HG03025 (cell line): ENCODE measurements around the gene CALML6.

Experiments used
- ATAC-seq: cut with Tn5 transposase; IDR thresholded peaks from one replicate; pipeline ENCODE4 v1.9.1; 2021; ENCODE audit warnings: mild to moderate bottlenecking, moderate library complexity; ENCODE audit not compliant: unreplicated experiment, low FRiP score

The CALML6 gene

DNA sequence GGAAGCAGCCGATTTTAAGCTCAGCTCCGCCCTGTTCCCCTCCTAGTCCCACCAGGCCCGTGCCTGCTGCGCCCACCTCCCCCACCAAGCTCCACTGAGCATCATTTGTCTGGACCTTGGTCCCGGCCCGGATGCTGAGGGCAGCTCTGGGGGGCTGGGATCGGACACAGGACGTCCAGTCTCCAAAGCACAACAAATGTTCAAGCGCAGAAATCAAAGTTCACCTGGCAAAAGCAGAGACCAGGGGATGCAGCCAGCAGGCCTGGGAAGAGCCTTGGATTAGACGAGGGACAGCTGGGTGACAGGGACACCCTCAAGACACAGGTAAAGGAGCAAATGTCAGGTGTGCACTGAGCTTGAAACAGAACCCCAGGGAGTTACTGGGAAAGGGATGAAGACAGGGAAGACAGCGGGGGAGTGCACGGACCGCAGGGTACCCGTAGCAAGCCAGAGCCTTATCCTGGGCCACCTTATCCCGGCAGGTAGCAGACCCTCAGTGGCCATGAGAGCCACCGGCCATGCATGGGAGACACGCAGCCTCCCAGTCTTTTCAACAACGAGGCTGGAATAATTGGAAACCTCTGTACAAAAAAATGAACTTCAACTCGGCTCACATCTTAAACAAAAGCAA, 26.3 kb downstream of the CALML6 start:
- ATAC-seq, result no peak

DNA sequence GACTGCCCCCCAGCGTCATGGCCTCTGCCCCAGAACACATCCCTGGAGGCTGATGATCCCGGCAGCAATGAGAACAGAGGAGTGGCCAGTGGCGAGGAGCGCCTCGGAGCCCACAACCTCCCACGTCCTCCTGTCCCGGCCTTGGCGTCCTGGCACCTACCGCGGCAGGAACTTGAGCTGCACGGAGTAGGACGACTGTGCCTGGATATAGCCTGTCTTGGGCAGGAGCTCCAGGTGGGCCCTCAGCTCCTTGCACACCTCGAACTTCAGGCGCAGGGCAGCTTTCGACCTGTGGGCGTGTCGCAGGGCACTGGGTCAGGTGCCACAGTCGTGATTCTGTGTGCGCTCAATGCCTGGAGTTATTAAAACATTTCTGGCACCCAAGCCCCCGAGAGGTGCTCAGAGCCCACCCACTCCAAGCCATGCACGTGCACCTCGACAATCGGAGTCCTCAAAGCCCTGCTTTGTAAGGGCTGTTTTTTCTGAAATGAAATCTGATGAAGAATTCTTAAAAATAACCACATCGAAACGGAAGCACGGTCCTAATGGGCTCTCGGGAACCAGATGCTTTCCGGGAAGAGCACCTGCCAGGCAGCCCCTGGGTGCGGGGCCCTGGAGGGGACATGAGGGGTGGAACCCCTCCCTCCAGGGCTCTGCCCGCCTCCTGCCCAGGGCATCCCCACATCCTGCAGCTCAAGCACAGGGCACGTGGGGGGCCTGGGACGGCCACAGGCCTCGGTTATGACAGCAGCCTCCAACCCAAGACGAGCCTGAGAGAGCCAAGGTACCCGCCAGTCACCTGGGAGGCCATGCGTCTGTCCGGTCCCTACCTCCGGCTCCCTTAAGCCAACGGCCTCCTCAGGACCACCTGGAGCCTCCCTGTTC, 27.1 kb downstream of the CALML6 start:
- no peak for ATAC-seq

GRCh38 chr1:1942753-1943656, 27.9 kb downstream of the CALML6 start:
- no peak for ATAC-seq

DNA sequence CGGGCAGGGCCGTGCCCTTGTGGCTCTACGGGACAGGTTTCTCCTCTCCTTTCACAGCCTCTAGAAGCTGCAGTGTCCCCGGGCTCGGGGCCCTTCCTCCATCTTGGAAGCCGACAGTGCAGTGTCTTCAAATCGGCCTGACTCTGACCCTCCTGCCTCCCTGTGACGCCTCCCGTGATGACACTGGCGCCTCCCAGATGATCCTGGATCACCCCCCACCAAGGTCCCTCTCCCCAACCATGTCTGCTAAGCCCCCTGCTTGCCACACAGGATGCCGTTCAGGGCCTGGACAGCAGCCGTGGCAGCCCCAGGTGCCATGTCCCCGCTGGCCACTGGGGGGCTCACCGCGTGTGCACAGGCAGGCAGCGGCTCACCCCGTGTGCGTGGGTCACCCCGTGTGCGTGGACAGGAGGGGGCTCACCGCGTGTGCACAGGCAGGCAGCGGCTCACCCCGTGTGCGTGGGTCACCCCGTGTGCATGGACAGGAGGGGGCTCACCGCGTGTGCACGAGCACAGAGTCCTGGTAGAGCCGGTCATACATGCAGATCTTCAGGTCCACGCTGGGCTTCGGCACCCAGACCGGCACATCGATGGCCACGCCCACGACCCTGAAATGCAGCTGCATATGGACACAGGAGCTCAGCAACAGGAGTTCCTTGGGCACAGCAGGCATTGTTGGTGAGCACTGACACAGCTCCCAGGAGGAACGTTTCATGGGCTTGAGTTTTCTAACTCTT, 28.9 kb downstream of the CALML6 start:
- ATAC-seq, result no peak

GRCh38 chr1:1945782-1946393, 30.8 kb downstream of the CALML6 start:
- no peak for ATAC-seq

DNA sequence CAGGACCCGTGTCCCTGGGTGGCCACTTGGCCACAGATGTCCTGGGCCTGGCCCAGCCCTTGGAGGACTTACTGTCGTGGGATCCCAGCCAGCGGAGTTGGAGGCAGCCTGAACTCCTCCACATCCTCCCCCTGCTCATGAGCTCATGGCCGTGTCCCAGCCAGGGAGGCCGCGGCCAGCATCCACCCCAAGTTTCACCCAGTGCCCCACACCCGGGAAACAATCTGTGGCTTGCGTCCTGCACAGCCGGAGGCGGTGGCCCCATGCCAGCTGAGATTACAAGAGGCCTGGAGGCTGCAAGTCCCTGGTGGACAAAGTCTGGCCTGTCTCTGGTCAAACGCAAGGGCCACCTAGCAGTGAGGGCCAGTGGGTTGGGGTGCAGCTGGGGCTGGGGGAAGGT, 31.5 kb downstream of the CALML6 start:
- no peak for ATAC-seq

DNA sequence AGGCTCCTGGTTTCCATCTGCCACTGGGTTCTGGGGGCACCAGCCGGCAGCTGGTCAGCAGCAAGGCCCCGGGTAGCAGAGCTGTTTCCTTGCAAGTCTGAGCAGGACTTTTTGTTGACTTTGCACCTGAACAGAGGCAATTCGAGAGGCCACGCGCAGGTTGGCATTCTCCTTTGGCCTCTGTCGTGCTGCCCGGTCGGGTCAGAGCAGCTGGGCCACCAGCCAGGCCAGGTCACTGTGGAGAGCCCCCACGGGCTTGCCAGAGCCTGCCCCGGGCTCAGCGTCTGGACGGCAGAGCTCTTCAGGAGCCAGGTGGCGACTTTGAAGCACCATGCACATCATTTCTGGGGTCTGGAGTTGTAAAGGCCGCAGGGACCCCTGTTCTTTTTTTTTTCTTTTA, 32.4 kb downstream of the CALML6 start:
- no peak for ATAC-seq

GRCh38 chr1:1948783-1949182, 33.7 kb downstream of the CALML6 start:
- no peak for ATAC-seq

DNA sequence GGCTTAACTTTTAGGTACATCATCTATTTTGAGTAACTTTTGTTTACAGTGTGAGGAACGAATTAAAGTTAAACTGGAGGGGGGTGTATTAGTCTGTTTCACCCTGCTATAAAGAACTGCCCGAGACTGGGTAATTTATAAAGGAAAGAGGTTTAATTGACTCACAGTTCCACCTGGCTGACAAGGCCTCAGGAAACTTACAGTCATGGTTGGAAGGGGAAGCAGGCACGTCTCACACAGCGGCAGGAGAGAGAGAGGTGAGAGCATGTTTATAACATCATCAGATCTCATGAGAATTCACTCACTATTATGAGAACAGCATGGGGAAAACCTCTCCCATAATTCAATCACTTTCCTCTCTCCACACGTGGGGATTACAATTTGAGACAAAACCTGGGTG, 35.9 kb downstream of the CALML6 start:
- ATAC-seq, result no peak

- ATAC-seq, result no peak
Measured at GRCh38 chr1:1954015-1954414, 39.0 kb downstream of the CALML6 start.

DNA sequence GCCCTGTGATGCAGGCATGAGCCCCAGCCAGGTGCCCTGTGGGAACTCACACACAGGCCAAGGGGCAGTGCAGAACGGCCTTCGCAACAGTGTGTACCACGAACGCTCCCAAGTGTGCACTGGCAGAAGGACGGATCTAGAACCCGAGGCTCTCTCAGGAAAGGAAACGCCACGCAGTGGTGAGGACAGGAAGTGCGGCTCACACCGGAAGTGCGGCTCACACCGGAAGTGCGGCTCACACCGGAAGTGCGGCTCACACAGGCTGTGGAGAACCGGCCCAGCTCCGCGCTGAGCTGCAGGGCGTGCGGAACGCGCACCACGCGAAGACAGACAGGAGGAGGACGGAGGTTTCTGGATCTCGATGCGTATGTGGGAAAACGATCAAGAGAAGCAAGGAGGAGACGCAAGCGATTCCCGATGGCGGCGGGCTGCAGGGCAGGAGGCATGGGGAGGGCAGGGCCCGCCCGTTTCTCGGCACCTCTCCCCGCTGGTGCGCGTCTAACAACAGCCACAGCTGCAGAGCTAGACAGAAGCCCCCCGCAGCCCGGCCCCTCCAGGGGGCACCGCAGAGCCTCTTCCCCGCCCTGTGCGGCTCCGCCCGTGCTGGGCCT, 39.9 kb downstream of the CALML6 start:
- ATAC-seq, result no peak

- no peak for ATAC-seq
Measured at GRCh38 chr1:1955621-1956094, 40.6 kb downstream of the CALML6 start.

DNA sequence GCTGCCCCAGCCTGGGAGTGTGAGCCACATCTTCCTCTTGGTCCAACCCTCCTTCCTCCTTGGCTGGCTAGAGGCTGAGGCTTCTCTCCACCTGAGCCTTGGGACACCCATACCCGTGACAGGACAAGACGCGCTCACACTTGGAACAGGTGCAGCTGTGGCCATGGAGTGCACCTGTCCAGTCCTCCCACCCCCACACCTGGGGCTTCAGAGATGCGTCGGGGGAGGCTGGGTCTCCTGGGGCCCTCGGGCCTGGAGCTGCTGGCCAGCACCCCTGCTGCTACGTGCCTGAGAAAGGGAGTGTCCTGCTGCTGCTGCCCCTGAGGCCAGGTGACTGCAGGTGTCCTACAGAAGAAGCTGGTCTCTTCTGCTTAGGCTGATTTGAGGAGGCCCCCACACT, 41.0 kb downstream of the CALML6 start:
- ATAC-seq, result no peak

DNA sequence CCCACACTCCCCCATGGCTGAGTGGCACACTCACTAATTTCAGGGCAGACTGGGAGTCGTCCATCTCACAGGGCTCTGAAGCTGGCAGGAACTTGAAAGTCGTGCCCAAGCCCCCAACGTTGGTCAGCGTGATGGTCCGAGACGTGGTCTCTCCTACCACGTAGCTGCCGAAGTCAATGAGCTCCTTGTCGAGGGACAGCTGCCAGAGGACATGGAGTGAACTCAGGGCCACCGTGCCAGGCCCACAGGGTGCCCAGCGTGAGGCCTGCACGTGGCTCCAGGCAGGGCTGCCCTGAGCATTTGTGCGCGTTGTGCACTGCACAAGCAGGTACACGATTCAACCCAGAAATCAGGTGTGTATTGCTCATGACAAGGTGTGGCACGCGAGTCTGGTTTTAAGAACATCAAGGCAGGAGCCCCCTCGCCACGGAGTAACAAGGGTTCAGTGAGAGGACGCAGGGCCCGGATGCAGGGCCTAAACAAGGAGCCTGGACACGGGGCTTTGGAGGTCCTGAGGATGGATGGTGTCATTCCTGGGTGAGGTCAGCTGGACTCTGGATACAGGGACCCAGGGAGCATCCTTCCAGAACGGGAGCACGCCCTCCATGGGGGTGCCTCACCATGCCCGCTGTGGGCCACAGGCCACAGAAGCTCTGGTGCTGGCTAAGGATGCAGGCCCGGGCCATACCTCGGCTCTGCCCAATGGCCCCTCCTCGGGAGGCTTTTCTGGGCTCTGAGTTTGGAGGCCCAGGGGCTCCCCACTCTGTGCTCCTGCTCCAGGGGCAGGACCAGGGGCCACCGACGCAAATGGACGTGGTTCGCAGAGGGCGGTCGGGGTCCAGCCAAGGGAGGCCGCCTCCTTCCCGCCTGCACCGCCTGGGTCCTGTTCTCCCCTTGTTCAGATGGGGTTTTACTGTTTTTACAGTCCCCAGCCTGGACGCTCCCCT, 41.8 kb downstream of the CALML6 start:
- no peak for ATAC-seq

DNA sequence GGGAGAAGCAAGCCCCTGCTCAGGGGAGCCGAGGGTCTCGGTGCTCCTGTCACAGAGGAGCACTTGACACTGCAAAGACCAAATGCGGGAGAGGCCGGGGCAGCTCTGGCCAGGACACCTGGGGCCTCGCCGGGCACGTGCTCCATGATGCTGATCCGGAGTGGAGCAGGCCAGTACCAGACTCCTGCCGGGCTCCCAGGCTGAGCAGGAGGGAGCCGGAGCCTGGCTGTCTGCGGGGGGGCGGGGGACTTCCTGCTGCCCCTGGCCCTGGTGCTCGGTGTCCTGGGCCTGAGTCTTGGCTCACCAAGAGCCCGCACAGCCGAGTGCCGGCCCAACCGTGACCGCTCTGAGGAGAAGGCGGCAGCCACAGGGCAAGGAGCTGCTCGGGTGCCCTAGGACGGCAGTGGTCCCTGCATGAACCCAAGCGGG, 42.5 kb downstream of the CALML6 start:
- no peak for ATAC-seq

GRCh38 chr1:1958071-1958541, 43.0 kb downstream of the CALML6 start:
- no peak for ATAC-seq

GRCh38 chr1:1959459-1959839, 44.4 kb downstream of the CALML6 start:
- no peak for ATAC-seq

GRCh38 chr1:1959840-1960479, 44.9 kb downstream of the CALML6 start:
- ATAC-seq, result no peak
